IMR-90 (cell line): ENCODE data around the gene SDK1.

Source experiments
- BHLHE40 ChIP-seq: fragments of 150-350 bp; IDR thresholded peaks from 2 replicates; pipeline ENCODE4 v1.6.1; 2016; ENCODE audit warnings: mild to moderate bottlenecking, low read depth, low read length
- CEBPB ChIP-seq: IDR thresholded peaks from 2 replicates; pipeline ENCODE4 v1.6.1; 2012; ENCODE audit warnings: low read depth, low read length, improper control_type of control experiment
- CHD1 ChIP-seq: IDR thresholded peaks from 2 replicates; pipeline ENCODE4 v1.6.1; 2012; ENCODE audit warnings: low read depth, low read length, improper control_type of control experiment
- MAFK ChIP-seq: IDR thresholded peaks from 2 replicates; pipeline ENCODE4 v1.6.1; 2012; ENCODE audit warnings: low read depth, low read length, improper control_type of control experiment
- MAZ ChIP-seq: IDR thresholded peaks from 2 replicates; pipeline ENCODE4 v1.6.1; 2012; ENCODE audit warnings: low read depth, mild to moderate bottlenecking, low read length, improper control_type of control experiment, moderate library complexity, borderline replicate concordance
- MXI1 ChIP-seq: IDR thresholded peaks from 2 replicates; pipeline ENCODE4 v1.6.1; 2012; ENCODE audit warnings: low read depth, mild to moderate bottlenecking, low read length, moderate library complexity, borderline replicate concordance
- POLR2A ChIP-seq: IDR thresholded peaks from 2 replicates; pipeline ENCODE4 v1.6.1; 2012; ENCODE audit warnings: mild to moderate bottlenecking, low read depth, low read length
- RCOR1 ChIP-seq: IDR thresholded peaks from 2 replicates; pipeline ENCODE4 v1.6.1; 2012; ENCODE audit warnings: mild to moderate bottlenecking, low read length, improper control_type of control experiment; ENCODE audit not compliant: insufficient replicate concordance
- RFX5 ChIP-seq: IDR thresholded peaks from 2 replicates; pipeline ENCODE4 v1.8.0; 2012; ENCODE audit warnings: low read depth, mild to moderate bottlenecking, low read length, moderate library complexity
- SMC3 ChIP-seq: fragments of 150-350 bp; IDR thresholded peaks from 2 replicates; pipeline ENCODE4 v1.6.1; 2016; ENCODE audit warnings: low read depth, mild to moderate bottlenecking, antibody characterized with exemption, low read length, moderate library complexity
- USF2 ChIP-seq: fragments of 150-350 bp; IDR thresholded peaks from 2 replicates; pipeline ENCODE4 v1.6.1; 2017; ENCODE audit warnings: mild to moderate bottlenecking, antibody characterized with exemption, low read length, low read depth
- TF ChIP-seq, protein P1 (sequence below): conservative IDR thresholded peaks from 2 replicates; pipeline ENCODE4 v1.5.1; 2012; ENCODE audit warnings: mild to moderate bottlenecking, low read depth, low read length, improper control_type of control experiment

GRCh38 chr7:3634396-3634795, 333.3 kb downstream of the SDK1 start:
- TF ChIP-seq, protein P1, sequence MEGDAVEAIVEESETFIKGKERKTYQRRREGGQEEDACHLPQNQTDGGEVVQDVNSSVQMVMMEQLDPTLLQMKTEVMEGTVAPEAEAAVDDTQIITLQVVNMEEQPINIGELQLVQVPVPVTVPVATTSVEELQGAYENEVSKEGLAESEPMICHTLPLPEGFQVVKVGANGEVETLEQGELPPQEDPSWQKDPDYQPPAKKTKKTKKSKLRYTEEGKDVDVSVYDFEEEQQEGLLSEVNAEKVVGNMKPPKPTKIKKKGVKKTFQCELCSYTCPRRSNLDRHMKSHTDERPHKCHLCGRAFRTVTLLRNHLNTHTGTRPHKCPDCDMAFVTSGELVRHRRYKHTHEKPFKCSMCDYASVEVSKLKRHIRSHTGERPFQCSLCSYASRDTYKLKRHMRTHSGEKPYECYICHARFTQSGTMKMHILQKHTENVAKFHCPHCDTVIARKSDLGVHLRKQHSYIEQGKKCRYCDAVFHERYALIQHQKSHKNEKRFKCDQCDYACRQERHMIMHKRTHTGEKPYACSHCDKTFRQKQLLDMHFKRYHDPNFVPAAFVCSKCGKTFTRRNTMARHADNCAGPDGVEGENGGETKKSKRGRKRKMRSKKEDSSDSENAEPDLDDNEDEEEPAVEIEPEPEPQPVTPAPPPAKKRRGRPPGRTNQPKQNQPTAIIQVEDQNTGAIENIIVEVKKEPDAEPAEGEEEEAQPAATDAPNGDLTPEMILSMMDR, result no peak
- TF ChIP-seq RFX5 (no peak), RCOR1 (no peak), MXI1 (no peak), POLR2A (no peak), BHLHE40 (no peak), MAFK (no peak), MAZ (no peak), CEBPB (no peak), SMC3 (no peak), USF2 (no peak), CHD1 (no peak)
